NCI-H82 (cell line): Measurements from ENCODE around the gene C17orf50.

Experiments
- DNase-seq: peaks from one replicate; lab custom pipeline; 2025; lab: John Stamatoyannopoulos, UW

Gene C17orf50

GRCh38 chr17:35760587-35760986 lies at the start of gene C17orf50:
C17orf50 (plus strand) TSS chr17:35760887; CDS start chr17:35760942, 55 bp downstream.
- no peak for DNase-seq

GRCh38 chr17:35710950-35711349 lies 49.7 kb upstream of the C17orf50 start:
- DNase-seq, result no peak

- peak; percentile 84 for DNase-seq
Observed at GRCh38 chr17:35713069-35713728, 47.5 kb upstream of the C17orf50 start.

- DNase-seq, result no peak
Observed at GRCh38 chr17:35714988-35715387, 45.7 kb upstream of the C17orf50 start.

- peak; percentile 85 for DNase-seq
Observed at GRCh38 chr17:35715416-35715815, 45.3 kb upstream of the C17orf50 start.

GRCh38 chr17:35716173-35716572 lies 44.5 kb upstream of the C17orf50 start:
- no peak for DNase-seq

- DNase-seq, result no peak
Observed at GRCh38 chr17:35716897-35717465, 43.7 kb upstream of the C17orf50 start.

- no peak for DNase-seq
Observed at GRCh38 chr17:35717475-35717874, 43.2 kb upstream of the C17orf50 start.

GRCh38 chr17:35723735-35724134 lies 37.0 kb upstream of the C17orf50 start:
- DNase-seq, result no peak

- DNase-seq, result no peak
Observed at GRCh38 chr17:35725058-35725457, 35.6 kb upstream of the C17orf50 start.

GRCh38 chr17:35725802-35726126 lies 34.9 kb upstream of the C17orf50 start:
- no peak for DNase-seq

- peak; percentile 91 for DNase-seq
Observed at GRCh38 chr17:35726127-35726952, 34.3 kb upstream of the C17orf50 start.

- DNase-seq, result peak; percentile 91
Observed at GRCh38 chr17:35726953-35727460, 33.7 kb upstream of the C17orf50 start.

- peak; percentile 35 for DNase-seq
Observed at GRCh38 chr17:35727635-35728034, 33.1 kb upstream of the C17orf50 start.

- no peak for DNase-seq
Observed at GRCh38 chr17:35728551-35728950, 32.1 kb upstream of the C17orf50 start.

- peak; percentile 29 for DNase-seq
Observed at GRCh38 chr17:35729405-35729833, 31.3 kb upstream of the C17orf50 start.

GRCh38 chr17:35730400-35731005 lies 30.2 kb upstream of the C17orf50 start:
- no peak for DNase-seq

GRCh38 chr17:35731239-35731916 lies 29.3 kb upstream of the C17orf50 start, which contains the start of gene RASL10B:
RASL10B (plus strand) TSS chr17:35731639; CDS start chr17:35735185, 3,546 bp downstream.
- DNase-seq, result peak; percentile 86

- peak; percentile 66 for DNase-seq
Observed at GRCh38 chr17:35731917-35732805, 28.5 kb upstream of the C17orf50 start.

- no peak for DNase-seq
Observed at GRCh38 chr17:35732806-35733136, 27.9 kb upstream of the C17orf50 start.

- no peak for DNase-seq
Observed at GRCh38 chr17:35733366-35733765, 27.3 kb upstream of the C17orf50 start.
